CD4-positive, alpha-beta T cell treated with Interleukin-2 at 100 ng/mL for 4 hours (primary cell): ENCODE measurements around the gene GALNT9.
"Not testable (repeated sequence)": the region's sequence is repeated elsewhere in the genome, so short reads cannot be mapped to it uniquely, and the experiment has no call there.

Experiments
- DNase-seq: peaks from one replicate; pipeline ENCODE4 v3.0.0-alpha.2; 2020; ENCODE audit warnings: low spot score

Gene GALNT9

DNA sequence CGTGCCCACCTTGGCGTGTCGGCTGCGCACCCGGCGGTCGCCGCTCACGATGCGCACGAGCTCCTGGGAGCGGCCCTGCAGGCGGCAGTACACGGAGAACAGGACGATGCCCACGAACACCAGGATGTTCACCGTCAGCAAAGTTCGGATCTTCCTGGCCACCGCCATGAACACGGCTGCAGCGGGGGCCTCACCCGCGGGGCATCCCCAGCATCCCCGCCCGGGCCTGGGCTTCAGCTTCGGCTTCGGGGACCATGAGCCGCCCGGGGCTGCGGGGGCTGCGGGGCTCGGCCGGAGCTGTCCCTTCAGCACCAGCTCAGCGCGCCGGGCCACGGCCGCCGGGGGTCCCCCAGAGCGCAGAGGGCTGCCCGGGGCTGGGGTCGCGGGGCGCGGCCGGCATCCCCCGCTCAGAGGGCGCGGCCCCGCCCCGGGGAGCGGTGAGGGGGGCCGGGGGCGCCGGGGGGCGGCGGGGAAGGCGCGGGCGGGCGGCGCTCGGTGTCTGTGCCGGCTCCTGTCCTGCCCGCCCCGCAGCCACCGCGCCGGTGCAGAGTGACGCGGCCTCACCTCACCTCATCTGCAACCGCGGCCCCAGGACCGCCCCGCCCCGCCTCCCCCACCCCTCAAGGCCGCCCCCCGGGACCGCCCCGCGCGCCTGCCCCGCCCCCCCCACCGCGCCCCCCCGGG is at the start of gene GALNT9:
TSS of gene GALNT9 (minus strand) at position 554 of the 684 bp plus-strand sequence. CDS start at position 168, 386 bp downstream.
- DNase-seq = no peak

DNA sequence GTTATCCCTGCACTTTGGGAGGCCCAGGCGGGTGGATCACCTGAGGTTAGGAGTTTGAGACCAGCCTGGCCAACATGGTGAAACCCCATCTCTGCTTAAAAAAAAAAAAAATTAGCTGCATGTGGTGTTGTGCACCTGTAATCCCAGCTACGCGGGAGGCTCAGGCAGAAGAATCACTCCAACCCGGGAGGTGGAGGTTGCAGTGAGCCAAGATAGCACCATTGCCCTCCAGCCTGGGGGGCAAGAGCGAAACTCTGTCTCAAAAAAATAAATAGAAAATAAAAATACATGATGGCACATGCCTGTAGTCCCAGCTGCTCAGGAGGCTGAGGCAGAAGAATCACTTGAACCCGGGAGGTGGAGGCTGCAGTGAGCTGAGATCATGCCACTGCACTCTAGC is 49.7 kb upstream of the GALNT9 start:
- DNase-seq = not testable (repeated sequence)

- DNase-seq = no peak
These were observed 47.8 kb upstream of the GALNT9 start for GRCh38 chr12:132377147-132377546.

GRCh38 chr12:132376464-132376830 is 47.1 kb upstream of the GALNT9 start:
- DNase-seq = no peak

GRCh38 chr12:132375747-132376463 is 46.5 kb upstream of the GALNT9 start:
- DNase-seq = no peak

GRCh38 chr12:132374612-132375445 is 45.4 kb upstream of the GALNT9 start:
- DNase-seq = no peak

DNA sequence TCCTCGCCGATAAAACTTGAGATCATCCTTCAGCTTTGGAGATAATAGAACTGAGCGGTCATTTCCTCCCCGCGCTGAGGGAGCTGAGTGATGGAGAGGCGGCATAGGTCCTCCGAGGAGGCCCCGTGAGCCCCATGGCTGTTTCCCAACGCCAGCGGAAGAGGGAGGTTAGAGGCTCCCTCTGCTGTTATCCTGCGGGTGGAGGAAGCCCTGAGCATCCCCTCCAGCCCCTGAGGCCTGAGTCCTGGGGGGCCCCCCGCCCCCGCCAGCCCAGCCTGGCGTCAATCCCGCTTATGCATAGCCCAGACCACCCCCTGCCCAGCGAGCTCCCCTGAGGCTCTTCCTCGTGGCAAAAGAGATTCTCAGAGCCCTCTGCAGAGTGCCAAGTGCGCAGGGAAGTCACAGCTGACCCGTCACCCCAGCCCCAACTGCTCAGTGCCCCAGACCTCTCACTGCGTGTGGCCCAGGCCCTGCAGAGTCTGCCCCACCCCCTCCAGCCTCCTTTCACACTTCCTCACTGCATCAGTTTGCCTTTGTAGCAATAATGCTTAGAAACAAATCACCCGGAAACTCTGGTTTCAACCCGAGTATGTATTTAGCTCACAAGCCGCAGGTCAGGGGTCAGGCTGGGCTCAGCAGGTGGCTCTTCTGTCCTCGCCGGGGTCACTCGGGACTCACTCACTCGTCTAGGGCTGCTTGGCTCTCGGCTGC is 44.7 kb upstream of the GALNT9 start:
- DNase-seq = no peak

- DNase-seq = no peak
These were observed 38.5 kb upstream of the GALNT9 start for GRCh38 chr12:132367852-132368251.

DNA sequence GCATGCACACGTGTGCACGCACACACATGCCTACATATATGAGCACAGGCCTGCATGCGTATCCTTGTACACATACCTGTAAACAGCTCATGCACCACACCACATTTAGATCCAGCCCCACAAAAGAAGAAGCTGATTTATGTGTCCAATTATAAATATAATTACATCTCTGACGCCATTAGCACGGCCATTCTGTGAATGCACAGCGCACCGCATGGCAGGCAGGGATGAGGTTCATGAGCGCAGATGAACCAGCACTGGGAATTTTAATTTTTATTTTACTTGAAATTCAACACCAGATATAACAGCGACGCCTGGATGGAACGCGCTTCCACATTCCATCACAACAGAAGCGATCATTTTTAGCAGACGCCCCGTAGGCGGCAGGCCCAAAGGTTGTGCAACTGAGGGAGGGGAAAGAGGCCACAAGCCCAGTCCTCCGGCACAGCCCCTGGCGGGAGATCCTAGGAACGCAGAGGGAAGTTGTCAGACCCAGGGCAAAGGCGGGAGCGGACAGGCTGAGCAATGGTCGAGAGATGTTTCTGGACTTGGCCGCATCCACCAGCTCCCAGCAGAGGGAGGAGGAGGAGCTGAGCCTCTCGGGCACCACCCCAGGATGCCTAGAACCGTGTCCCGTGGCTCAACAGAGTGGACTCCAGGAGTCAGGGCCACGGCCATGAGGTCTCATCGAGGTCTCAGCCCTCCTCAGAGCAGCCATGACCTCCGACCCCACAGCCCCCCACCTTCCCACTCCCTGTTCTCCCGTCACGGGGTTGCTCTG is 37.9 kb upstream of the GALNT9 start:
- DNase-seq = no peak

DNA sequence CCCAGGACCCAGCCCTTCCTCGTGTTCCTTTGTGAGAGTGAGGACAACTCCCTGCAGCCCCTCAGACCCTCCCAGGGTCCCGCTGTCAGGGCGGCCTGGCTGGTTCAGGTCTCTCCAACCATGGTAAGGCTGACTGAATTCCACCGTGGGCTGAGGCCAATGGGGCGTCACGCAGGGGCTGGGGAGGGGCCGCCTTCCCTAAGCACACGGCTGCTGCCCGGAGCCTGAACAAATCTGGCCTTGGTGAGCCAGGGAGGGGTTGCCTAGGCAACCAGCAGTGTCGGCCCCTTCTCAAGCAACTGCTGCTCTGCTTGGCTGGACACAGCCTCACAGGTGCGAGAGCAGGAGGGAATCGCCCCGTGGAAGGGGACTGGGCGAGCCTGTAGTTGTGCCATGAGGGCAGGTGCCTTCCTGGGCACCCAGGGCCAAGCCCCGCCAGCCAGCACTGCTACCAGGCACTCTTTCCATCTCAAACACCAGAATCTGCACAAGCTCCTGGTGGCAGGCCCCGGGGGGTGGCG is 37.0 kb upstream of the GALNT9 start:
- DNase-seq = no peak

GRCh38 chr12:132365226-132365625 is 35.8 kb upstream of the GALNT9 start:
- DNase-seq = no peak

GRCh38 chr12:132364348-132364902 is 35.0 kb upstream of the GALNT9 start:
- no peak for DNase-seq

- DNase-seq = no peak
These were observed 34.4 kb upstream of the GALNT9 start for GRCh38 chr12:132363661-132364347.

DNA sequence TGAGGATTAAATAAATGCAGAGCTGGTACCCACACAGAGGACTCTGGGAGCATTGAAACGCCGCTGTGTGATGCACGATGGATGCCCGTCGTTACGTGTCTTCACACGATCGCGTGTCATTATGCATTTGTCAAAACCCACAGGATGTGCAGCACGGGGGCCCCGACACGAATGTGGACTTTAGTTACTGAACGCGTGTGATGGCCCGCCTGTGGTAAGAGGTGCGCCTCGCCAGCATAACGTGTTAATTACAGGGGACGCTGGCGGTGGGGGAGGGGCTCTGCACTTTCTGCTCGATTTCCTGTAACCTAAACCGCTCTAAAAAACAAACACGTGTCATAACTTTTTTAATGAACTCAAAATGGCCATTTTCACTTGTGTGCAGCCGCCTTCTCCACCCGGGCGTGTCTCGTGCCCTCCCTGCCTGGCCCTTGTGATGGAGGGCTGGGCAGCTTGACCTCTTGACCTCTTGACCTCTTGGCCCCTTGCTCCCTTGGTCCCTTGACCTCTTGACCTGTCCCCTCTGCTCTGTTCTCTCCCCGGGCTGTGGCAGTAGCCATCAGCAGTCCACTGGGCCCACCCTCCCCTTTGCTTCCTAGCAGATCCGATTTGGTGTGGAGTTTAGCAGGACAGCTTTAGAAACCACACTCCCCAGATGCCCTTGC is 33.7 kb upstream of the GALNT9 start:
- no peak for DNase-seq

DNA sequence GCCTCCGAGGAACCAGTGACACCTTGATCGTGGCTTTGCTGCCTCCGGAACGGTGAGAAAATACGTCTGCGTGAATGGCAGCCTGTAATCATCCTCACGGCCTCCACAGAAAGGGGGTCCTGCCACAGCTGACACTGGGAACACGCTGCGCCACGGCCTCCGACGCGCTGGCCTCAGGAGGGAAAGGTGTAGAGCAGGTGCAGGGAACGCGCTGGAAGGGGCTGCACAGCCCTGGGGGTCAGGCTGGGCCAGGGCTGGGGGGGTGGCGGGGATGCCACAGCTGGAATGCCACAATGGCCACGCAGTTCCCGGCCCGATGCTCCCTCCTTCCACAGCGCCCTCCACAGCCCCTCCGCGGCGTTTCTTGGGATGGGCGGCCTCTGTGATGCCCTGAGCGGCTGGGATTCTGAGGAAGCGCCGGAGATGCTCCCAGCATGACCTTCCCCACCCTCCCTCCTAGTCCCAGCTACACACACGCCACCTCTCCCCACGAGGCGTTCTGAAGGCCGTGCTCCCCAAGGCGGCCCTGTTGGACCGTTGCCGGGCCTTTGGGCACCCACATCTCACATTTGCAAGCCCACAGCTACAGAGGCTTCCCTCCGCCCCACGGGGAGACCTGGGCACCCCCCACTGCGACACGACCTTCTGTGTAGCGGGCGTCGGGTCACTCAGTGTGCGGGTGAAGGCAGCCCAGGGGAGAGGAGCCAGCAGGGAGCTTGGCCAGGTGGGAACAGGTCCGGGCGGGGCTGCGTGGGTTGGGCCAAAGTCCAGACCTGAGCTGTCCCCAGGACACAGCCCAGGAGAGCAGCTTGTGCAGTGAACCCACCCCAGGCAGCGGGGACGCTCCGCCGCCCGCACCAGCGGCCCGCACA is 31.8 kb upstream of the GALNT9 start:
- DNase-seq = no peak

DNA sequence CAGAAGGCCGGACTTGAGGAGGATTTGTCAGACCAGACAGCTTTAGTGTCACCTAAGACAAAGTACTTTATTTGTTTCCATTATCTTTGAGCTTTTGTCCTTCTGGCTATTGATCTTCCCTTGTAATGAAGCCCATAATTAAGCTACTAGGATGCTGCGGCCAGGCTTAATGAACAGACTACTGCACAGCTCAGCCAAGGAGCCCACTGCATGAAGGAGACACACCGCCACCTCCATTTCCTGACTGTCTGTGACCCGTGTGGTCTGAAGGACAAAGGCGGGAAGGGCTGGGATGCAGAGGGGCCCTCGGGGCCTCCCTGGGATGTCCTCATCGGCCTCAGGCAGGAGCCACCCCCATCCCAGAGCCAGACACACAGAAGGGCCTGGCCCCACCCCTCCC is 31.0 kb upstream of the GALNT9 start:
- DNase-seq = no peak

DNA sequence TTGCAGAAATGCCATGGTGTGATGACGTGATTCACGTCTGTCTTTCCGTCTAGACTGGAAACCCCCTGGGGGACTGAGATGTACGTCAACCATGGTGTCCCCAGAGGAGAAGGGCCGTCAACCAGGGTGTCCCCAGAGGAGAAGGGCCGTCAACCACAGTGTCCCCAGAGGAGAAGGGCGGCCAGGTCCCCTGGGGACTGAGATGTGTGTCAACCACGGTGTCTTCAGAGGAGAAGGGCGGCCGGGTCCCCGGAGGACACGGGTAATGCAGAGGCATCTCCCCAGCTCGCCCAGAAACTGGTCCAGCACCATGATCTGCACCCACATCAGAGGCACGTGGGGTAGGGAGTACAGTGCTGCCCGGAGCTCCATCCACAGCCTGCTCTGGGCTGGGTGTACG is 30.6 kb upstream of the GALNT9 start:
- no peak for DNase-seq

DNA sequence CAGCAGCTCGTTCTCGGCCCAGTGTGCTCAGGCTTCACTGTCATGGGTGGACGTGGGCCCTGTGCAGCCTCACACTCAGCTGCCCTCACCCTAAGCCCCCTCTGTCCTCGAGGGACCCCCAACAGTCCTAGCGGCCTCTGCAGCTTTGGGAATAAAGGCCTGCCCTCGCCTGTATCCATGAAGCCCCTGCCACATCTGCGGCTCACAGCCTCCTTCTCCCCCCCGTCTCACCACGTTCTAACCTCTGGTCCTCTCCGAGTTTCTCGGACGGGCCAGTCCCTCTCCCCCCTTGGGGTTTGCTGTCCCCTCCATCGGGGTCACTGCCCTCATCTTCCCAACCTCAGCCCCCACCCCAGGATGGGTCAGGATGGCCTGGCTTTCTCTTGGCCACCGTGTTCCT is 30.2 kb upstream of the GALNT9 start:
- no peak for DNase-seq
